NOMO-1 treated with dmso at 0.1 percent for 144 hours (cell line): Measurements from ENCODE around the gene SPTSSB.

ENCODE experiments used
- DNase-seq: peaks from one replicate; lab custom pipeline; 2025; ENCODE audit not compliant: unreplicated experiment; lab: John Stamatoyannopoulos, UW

The SPTSSB gene

GRCh38 chr3:161339517-161340500 is 31.5 kb downstream of the SPTSSB start:
- no peak for DNase-seq

- DNase-seq: no peak
Measured at GRCh38 chr3:161337311-161337710, 34.0 kb downstream of the SPTSSB start.

GRCh38 chr3:161336661-161337060 is 34.7 kb downstream of the SPTSSB start:
- no peak for DNase-seq

- no peak for DNase-seq
Measured at GRCh38 chr3:161333696-161334095, 37.6 kb downstream of the SPTSSB start.

GRCh38 chr3:161332792-161333191 is 38.5 kb downstream of the SPTSSB start:
- no peak for DNase-seq

GRCh38 chr3:161325059-161325458 is 46.3 kb downstream of the SPTSSB start:
- DNase-seq: no peak

GRCh38 chr3:161323926-161324621 is 47.2 kb downstream of the SPTSSB start:
- no peak for DNase-seq

GRCh38 chr3:161322781-161323568 is 48.3 kb downstream of the SPTSSB start:
- DNase-seq: no peak

- no peak for DNase-seq
Measured at GRCh38 chr3:161320837-161321236, 50.5 kb downstream of the SPTSSB start.

GRCh38 chr3:161319867-161320266 is 51.5 kb downstream of the SPTSSB start:
- no peak for DNase-seq

- DNase-seq: no peak
Measured at GRCh38 chr3:161317077-161317476, 54.2 kb downstream of the SPTSSB start.

- DNase-seq: no peak
Measured at GRCh38 chr3:161316006-161316689, 55.2 kb downstream of the SPTSSB start.

- no peak for DNase-seq
Measured at GRCh38 chr3:161314836-161315395, 56.4 kb downstream of the SPTSSB start.

GRCh38 chr3:161310649-161311423 is 60.5 kb downstream of the SPTSSB start:
- DNase-seq: no peak

GRCh38 chr3:161305095-161305991 is 66.0 kb downstream of the SPTSSB start:
- DNase-seq: peak; percentile 14

GRCh38 chr3:161296814-161297213 is 74.5 kb downstream of the SPTSSB start:
- no peak for DNase-seq

- no peak for DNase-seq
Measured at GRCh38 chr3:161295325-161295724, 76.0 kb downstream of the SPTSSB start.
